Upper lobe of left lung (tissue), 6 donors: ENCODE data around the gene RAPGEF5. TPM values are rescaled to one million over a fixed set of nuclear protein-coding genes. Genes with fewer than 3 reads are reported as not detected.

Experiments
- ATAC-seq, 2 donors: fragments of 200-7000 bp; cut with Tn5 transposase; one replicate each; pipeline ENCODE4 v1.9.1; 2022; ENCODE audit warnings: mild to moderate bottlenecking in 2 of 2, moderate library complexity in 2 of 2; ENCODE audit not compliant: low FRiP score in 2 of 2
- DNase-seq, 2 donors: peaks; one replicate each; pipeline ENCODE4 v3.0.0-alpha.2; 2019 to 2020
- H3K27ac ChIP-seq, 4 donors: fragments of 200-600 bp; sonication (generic); one replicate each; pipeline ENCODE4 v1.5.1; 2016 to 2019
- H3K27me3 ChIP-seq, 4 donors: fragments of 200-600 bp; sonication (generic); one replicate each; pipeline ENCODE4 v1.5.1; 2017 to 2019
- H3K36me3 ChIP-seq, 4 donors: fragments of 200-600 bp; sonication (generic); one replicate each; pipeline ENCODE4 v1.5.1; 2016 to 2019
- H3K4me1 ChIP-seq, 4 donors: fragments of 200-600 bp; sonication (generic); one replicate each; pipeline ENCODE4 v1.5.1; 2018 to 2019
- H3K4me3 ChIP-seq, 4 donors: fragments of 200-600 bp; sonication (generic); one replicate each; pipeline ENCODE4 v1.5.1; 2017 to 2019; ENCODE audit warnings: mild to moderate bottlenecking in 2 of 4, moderate library complexity in 1 of 4
- H3K9me3 ChIP-seq, 4 donors: fragments of 200-600 bp; sonication (generic); one replicate each; pipeline ENCODE4 v1.5.1; 2018 to 2019
- EP300 ChIP-seq, 4 donors: sonication (generic); formaldehyde crosslinking; IDR thresholded peaks; one replicate each; pipeline ENCODE4 v1.5.1; 2017; ENCODE audit warnings: antibody characterized with exemption in 4 of 4, control low read depth in 2 of 4
- POLR2A ChIP-seq, 4 donors: fragments of 450-650 bp; IDR thresholded peaks; one replicate each; pipeline ENCODE4 v1.5.1; 2016 to 2017; ENCODE audit warnings: antibody characterized with exemption in 4 of 4, mild to moderate bottlenecking in 2 of 4
- POLR2AphosphoS5 ChIP-seq, 2 donors: sonication (generic); formaldehyde crosslinking; IDR thresholded peaks; one replicate each; pipeline ENCODE4 v1.5.1; 2017; ENCODE audit warnings: antibody characterized with exemption in 2 of 2
- WGBS, 2 donors: methylation state at CpG; one replicate each; pipeline ENCODE4 v1.1.5; 2017 to 2018; 5-methylcytosine and 5-hydroxymethylcytosine counted together
- total RNA-seq, 6 donors: library from RNA; depleted of rRNA in 4 of 6; stranded (reverse); fragments of >200 nt in 4 of 6; gene quantifications; one replicate each; pipeline versions ENCODE4 v1.1.0 to v1.2.1, GENCODE V29; 2016 to 2021
- TF ChIP-seq, protein P1 (sequence below), 6 experiments: fragments of 450-650 bp in 4 of 6; fragments of 200-600 bp in 2 of 6; sonication (generic) in 2 of 6; IDR thresholded peaks; one replicate each; pipeline ENCODE4 v1.5.1; 2016 to 2019; ENCODE audit warnings: antibody characterized with exemption in 6 of 6
- donor health status: DM: no; HTN: no; CAD: no; lungs with moderate emphysema.
- donor health status: DM: no; HTN: yes; CAD: no; lungs with severe emphysema.

The RAPGEF5 gene
- 100 to 1,000 TPM in 4 of 6 donors, 10 to 100 TPM in 2; 68.1 to 206 (median 101) TPM for total RNA-seq

DNA sequence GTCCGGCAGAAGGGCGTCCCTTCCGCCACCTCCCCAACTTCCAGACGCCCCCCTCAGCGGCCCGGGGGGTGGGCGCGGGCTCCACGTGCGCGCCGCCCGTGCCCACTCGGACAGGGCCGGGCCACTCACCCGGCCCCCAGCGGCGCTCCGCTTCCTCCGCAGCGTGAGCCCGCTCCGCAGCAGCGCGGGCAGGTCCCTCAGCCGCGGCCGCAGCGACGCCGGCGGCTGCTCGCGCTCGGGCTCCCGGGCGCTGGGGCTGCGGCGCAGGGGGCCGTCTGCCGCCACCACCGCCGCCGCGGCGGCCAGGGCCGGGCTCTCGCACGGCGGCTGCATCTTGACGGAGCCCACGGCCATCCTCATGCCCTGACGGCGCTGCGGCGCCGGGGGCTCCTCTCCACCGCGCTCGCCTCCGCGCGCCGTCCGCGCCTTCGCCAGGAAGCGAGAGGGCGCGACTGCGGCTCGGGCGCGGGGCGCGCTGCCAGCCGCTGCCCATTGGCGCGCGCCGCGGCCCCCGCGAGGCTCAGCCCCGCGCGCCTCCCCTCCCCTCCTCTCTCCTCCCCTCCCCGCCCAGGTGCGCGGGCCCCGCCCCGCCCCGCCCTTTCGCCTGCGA lies at the start of gene RAPGEF5:
Gene RAPGEF5, minus strand, starts transcription at position 454 of the 610 bp plus-strand sequence. Its CDS starts 94 bp downstream, at position 360.
- H3K27me3 ChIP-seq, result peaks cover 0 to 5% (median 0%) of the 10 kb centered on the region in 4 donors
- peak within 1 kb of the TSS; percentile 54 to 69 (median 68) for H3K4me3 ChIP-seq
- peaks cover 4 to 20% (median 10%) of the 10 kb centered on the region in 4 donors for H3K4me1 ChIP-seq
- no peaks in the 10 kb centered on the region for H3K36me3 ChIP-seq
- no peaks in the 10 kb centered on the region for H3K9me3 ChIP-seq
- peak; percentile 56 to 71 for ATAC-seq
- DNase-seq, result peak; percentile 54 to 90
- peak within 1 kb of the TSS; percentile 22 to 84 (median 68) for H3K27ac ChIP-seq
- peak in 1 of 4 donors; percentile 71 for TF ChIP-seq POLR2A (IDR thresholded peaks at IDR 0.05)
- no peak for TF ChIP-seq POLR2AphosphoS5 (IDR thresholded peaks at IDR 0.05)
- TF ChIP-seq EP300 (IDR thresholded peaks at IDR 0.05), result no peak
- TF ChIP-seq, protein P1, sequence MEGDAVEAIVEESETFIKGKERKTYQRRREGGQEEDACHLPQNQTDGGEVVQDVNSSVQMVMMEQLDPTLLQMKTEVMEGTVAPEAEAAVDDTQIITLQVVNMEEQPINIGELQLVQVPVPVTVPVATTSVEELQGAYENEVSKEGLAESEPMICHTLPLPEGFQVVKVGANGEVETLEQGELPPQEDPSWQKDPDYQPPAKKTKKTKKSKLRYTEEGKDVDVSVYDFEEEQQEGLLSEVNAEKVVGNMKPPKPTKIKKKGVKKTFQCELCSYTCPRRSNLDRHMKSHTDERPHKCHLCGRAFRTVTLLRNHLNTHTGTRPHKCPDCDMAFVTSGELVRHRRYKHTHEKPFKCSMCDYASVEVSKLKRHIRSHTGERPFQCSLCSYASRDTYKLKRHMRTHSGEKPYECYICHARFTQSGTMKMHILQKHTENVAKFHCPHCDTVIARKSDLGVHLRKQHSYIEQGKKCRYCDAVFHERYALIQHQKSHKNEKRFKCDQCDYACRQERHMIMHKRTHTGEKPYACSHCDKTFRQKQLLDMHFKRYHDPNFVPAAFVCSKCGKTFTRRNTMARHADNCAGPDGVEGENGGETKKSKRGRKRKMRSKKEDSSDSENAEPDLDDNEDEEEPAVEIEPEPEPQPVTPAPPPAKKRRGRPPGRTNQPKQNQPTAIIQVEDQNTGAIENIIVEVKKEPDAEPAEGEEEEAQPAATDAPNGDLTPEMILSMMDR (IDR thresholded peaks at IDR 0.05), result peak in 2 of 6 experiments; percentile 12 to 28
- no CpG with 5 or more reads among the region's 95 CpGs for WGBS, 2 donors

DNA sequence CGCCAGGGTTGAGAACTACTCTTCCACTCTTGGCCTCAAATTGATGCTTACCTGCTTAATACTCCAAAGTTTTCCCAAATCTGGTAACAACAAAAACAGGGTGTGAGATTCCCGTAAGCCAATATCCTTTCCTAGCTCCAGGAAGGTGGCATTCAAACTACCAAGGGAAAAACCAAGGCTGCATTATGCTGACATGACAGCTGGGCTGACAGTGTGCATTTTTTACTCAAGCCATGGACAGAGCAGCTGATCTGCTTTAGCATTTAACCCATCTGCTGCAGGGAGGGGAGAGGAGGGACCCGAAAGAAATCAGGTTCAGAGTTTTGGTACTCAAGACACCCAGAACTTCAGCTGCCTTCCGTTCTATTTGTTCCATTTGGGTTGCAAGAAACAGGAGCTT lies 49.8 kb upstream of the RAPGEF5 start:
- H3K4me3 ChIP-seq, result no peak overlapping the region
- ATAC-seq, result no peak
- no peak for TF ChIP-seq POLR2AphosphoS5 (IDR thresholded peaks at IDR 0.05)
- no peak for TF ChIP-seq POLR2A (IDR thresholded peaks at IDR 0.05)
- TF ChIP-seq, protein P1 (IDR thresholded peaks at IDR 0.05), result no peak
- no peak for TF ChIP-seq EP300 (IDR thresholded peaks at IDR 0.05)
- no peaks in the 10 kb centered on the region for H3K4me1 ChIP-seq
- no peak overlapping the region for H3K27ac ChIP-seq
- no peak for DNase-seq
- H3K9me3 ChIP-seq, result no peaks in the 10 kb centered on the region
- H3K27me3 ChIP-seq, result no peaks in the 10 kb centered on the region
- 98 to 99% methylated on average over 4 of the region's 4 CpGs for WGBS, 2 donors
- no peaks in the 10 kb centered on the region for H3K36me3 ChIP-seq

DNA sequence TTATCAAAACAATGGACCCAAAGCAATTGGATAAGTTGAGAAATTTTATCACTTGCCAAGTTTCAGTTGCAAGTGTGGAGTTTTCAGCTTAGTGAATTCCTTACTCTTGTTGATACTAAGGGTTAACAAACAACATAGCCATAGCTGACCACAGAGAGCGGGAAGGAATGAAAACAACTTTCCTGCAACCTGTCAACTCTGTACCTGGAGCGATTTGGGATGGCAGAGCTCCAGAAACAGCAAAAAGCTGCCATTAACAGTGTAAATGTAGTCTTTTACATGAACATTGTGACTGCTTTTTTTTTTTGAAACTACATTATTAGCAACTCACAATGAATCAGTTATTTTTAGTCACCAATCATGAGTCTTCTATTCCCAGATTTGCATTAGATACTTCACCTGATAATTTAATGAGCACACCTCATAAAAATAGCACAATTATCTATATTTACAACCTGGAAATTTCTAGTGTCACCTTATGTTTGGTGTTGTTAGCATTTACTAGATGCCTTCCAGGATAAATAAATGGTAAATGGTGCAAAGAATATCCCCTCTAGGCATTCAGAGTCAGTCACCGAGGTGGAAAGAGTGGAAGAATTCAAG lies 47.6 kb upstream of the RAPGEF5 start:
- Histone ChIP-seq H3K36me3 (no peaks in the 10 kb centered on the region), H3K4me3 (no peak overlapping the region), H3K27ac (no peak overlapping the region), H3K27me3 (no peaks in the 10 kb centered on the region), H3K4me1 (no peaks in the 10 kb centered on the region), H3K9me3 (no peaks in the 10 kb centered on the region)
- ATAC-seq (no peak), DNase-seq (no peak)
- TF ChIP-seq, protein P1 (IDR thresholded peaks at IDR 0.05), result no peak
- TF ChIP-seq EP300 (IDR thresholded peaks at IDR 0.05) (no peak), POLR2A (IDR thresholded peaks at IDR 0.05) (no peak), POLR2AphosphoS5 (IDR thresholded peaks at IDR 0.05) (no peak)
- WGBS, 2 donors, result 77 to 81% methylated on average over 3 of the region's 3 CpGs

DNA sequence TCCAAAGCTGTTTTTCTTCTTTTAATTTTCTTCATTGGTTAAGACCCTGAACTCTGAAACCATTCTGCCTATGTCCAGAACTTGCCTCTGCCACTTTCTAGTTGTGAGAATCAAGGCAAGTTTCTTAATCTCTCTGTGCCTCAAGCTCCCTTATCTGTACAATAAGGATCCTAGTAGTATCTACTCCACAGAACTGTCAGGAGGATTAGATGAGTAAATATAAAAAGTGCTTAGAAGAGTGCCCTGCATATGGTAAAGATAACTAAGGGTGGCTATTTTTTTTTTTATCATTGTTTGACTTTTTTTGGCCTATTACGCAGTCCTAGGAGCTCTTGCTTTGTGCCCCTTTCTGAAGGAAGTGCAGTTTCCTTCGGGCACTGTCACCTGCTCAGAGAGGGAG lies 46.4 kb upstream of the RAPGEF5 start:
- H3K4me3 ChIP-seq, result no peak overlapping the region
- no peaks in the 10 kb centered on the region for H3K9me3 ChIP-seq
- no peaks in the 10 kb centered on the region for H3K27me3 ChIP-seq
- no peaks in the 10 kb centered on the region for H3K36me3 ChIP-seq
- DNase-seq (no peak), ATAC-seq (no peak)
- 94 to 96% methylated on average over 2 of the region's 2 CpGs for WGBS, 2 donors
- TF ChIP-seq POLR2AphosphoS5 (IDR thresholded peaks at IDR 0.05) (no peak), EP300 (IDR thresholded peaks at IDR 0.05) (no peak), POLR2A (IDR thresholded peaks at IDR 0.05) (no peak)
- TF ChIP-seq, protein P1 (IDR thresholded peaks at IDR 0.05), result no peak
- no peaks in the 10 kb centered on the region for H3K4me1 ChIP-seq
- no peak overlapping the region for H3K27ac ChIP-seq
